DND-41 (cell line): Measurements from ENCODE around the gene PTPRN2.

Experiments used
- ATAC-seq: fragments of 200-7000 bp; cut with Tn5 transposase; 3 replicates; pipeline ENCODE4 v1.9.1; 2021; ENCODE audit warnings: low read depth; ENCODE audit not compliant: insufficient read depth
- DNase-seq: peaks from one replicate; pipeline ENCODE4 v3.0.0-alpha.2; 2020
- H2AFZ ChIP-seq: 2 replicates; pipeline ENCODE4 v1.6.0; 2012; ENCODE audit warnings: low read depth, low read length
- H3K27ac ChIP-seq: 2 replicates; pipeline ENCODE4 v1.5.1; 2012; ENCODE audit warnings: low read length, inconsistent platforms
- H3K27me3 ChIP-seq: fragments of 200-600 bp; sonication (generic); 2 replicates; pipeline ENCODE4 v1.6.0; 2012; ENCODE audit warnings: low read length, mild to moderate bottlenecking, inconsistent platforms; ENCODE audit not compliant: insufficient read depth, poor library complexity
- H3K36me3 ChIP-seq: 2 replicates; pipeline ENCODE4 v1.5.1; 2012; ENCODE audit warnings: low read length, inconsistent platforms; ENCODE audit not compliant: insufficient read depth
- H3K4me1 ChIP-seq: 2 replicates; pipeline ENCODE4 v1.5.1; 2012; ENCODE audit warnings: mild to moderate bottlenecking, low read length; ENCODE audit not compliant: insufficient read depth
- H3K4me2 ChIP-seq: 2 replicates; pipeline ENCODE4 v1.6.0; 2012; ENCODE audit warnings: mild to moderate bottlenecking, moderate library complexity, low read length, inconsistent platforms; ENCODE audit not compliant: insufficient read depth
- H3K4me3 ChIP-seq, 2 experiments: fragments of 200-600 bp in 1 of 2; shearing (Covaris generic) in 1 of 2; 2 replicates each; pipeline ENCODE4 v1.5.1; 2012 to 2016; ENCODE audit warnings: inconsistent platforms in 2 of 2, low read length in 2 of 2, mild to moderate bottlenecking in 2 of 2, low read depth in 1 of 2, moderate library complexity in 1 of 2
- H3K79me2 ChIP-seq: 2 replicates; pipeline ENCODE4 v1.6.0; 2012; ENCODE audit warnings: low read length, inconsistent platforms; ENCODE audit not compliant: insufficient read depth
- H3K9ac ChIP-seq: 2 replicates; pipeline ENCODE4 v1.6.0; 2012; ENCODE audit warnings: low read depth, mild to moderate bottlenecking, inconsistent platforms, low read length, moderate library complexity
- H3K9me3 ChIP-seq: 2 replicates; pipeline ENCODE4 v1.5.1; 2012; ENCODE audit warnings: low read length, moderate library complexity, mild to moderate bottlenecking, inconsistent platforms; ENCODE audit not compliant: insufficient read depth, severe bottlenecking
- H4K20me1 ChIP-seq: 2 replicates; pipeline ENCODE4 v1.6.0; 2012; ENCODE audit warnings: low read length; ENCODE audit not compliant: insufficient read depth
- EZH2 ChIP-seq: IDR thresholded peaks from 3 replicates; pipeline ENCODE4 v1.6.1; 2012; ENCODE audit warnings: borderline replicate concordance, low read depth, mild to moderate bottlenecking, moderate library complexity, low read length, inconsistent platforms; ENCODE audit not compliant: severe bottlenecking
- TF ChIP-seq, protein P1 (sequence below): IDR thresholded peaks from 2 replicates; pipeline ENCODE4 v1.5.1; 2012; ENCODE audit warnings: borderline replicate concordance, low read length, moderate library complexity, mild to moderate bottlenecking; ENCODE audit not compliant: poor library complexity, severe bottlenecking; ENCODE audit errors: extremely low read depth

Gene PTPRN2

DNA sequence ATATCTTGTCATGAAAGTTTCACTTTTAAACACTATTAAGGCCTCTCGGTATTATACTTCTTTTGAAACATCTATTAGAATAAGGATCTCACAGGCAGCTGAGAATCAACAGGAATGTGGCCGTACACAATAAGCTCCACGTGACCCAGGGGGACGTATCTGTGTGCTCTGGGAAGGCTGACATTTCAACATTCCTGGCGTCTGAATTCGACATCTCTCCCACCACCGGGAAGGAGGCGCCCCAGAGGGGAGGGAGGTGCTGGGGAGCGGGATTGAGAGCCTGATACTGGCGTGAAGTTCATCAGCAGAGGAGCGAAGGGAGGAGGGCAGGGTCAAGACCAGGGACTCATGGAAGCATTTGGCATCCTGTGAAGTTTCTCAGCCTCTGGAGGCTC is 849.6 kb downstream of the PTPRN2 start:
- H3K27ac ChIP-seq, result no peak overlapping the region
- H3K4me2 ChIP-seq, result no peak overlapping the region
- no peaks in the 10 kb centered on the region for H4K20me1 ChIP-seq
- H3K27me3 ChIP-seq, result no peaks in the 10 kb centered on the region
- H3K79me2 ChIP-seq, result no peaks in the 10 kb centered on the region
- H3K36me3 ChIP-seq, result no peaks in the 10 kb centered on the region
- TF ChIP-seq, protein P1, sequence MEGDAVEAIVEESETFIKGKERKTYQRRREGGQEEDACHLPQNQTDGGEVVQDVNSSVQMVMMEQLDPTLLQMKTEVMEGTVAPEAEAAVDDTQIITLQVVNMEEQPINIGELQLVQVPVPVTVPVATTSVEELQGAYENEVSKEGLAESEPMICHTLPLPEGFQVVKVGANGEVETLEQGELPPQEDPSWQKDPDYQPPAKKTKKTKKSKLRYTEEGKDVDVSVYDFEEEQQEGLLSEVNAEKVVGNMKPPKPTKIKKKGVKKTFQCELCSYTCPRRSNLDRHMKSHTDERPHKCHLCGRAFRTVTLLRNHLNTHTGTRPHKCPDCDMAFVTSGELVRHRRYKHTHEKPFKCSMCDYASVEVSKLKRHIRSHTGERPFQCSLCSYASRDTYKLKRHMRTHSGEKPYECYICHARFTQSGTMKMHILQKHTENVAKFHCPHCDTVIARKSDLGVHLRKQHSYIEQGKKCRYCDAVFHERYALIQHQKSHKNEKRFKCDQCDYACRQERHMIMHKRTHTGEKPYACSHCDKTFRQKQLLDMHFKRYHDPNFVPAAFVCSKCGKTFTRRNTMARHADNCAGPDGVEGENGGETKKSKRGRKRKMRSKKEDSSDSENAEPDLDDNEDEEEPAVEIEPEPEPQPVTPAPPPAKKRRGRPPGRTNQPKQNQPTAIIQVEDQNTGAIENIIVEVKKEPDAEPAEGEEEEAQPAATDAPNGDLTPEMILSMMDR, result no peak
- TF ChIP-seq EZH2, result no peak
- no peak overlapping the region for H3K9ac ChIP-seq
- no peaks in the 10 kb centered on the region for H3K4me1 ChIP-seq
- no peak overlapping the region for H3K4me3 ChIP-seq
- DNase-seq (no peak), ATAC-seq (no peak)
- H3K9me3 ChIP-seq, result no peaks in the 10 kb centered on the region
- no peak overlapping the region for H2AFZ ChIP-seq

DNA sequence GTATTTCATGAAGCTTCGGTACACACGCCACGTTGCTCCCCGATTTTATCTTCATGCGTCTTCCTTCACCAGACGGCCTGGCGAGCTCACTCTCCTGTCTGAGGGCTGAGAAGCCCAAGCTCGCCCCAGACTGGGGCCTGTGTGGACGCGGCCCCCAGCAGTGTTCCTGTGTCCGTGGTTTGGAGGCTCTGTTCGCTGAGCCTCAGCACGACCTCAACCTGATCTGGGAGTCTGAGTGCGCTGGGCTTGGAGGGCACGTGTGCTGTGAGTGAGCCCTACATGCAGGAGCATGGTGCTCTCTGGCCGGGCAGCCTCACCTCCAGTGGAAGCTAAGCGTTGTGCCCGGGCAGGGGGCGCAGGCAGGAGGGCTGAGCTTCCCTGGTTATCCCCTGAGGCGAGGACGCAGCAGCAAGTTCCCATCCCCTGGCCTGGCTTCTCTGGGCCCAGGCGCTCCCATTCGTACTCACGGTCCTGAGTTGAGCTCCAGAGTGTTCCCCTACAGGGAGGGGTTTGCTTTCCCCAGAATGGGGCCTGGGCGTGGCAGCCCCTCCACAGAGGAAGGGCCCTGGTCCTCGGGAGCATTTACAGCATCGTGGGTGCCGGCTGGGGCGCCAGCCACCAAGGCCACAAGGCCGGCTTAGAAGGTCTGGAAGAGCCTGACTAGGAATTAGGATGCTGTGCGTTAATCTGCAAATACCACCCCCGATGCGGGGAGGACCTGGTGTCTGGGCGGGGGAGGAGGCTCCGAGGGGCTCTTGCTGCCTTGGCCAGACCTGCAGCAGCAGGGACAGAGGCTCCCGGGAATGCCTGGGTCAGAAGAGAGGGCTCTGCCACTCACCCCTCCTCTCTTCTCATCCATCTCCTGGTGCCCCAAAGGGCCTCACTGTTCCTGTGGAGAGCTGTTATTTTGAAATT is 850.2 kb downstream of the PTPRN2 start:
- Histone ChIP-seq H3K9me3 (no peaks in the 10 kb centered on the region), H2AFZ (no peak overlapping the region), H3K4me3 (no peak overlapping the region), H3K4me1 (no peaks in the 10 kb centered on the region), H3K4me2 (no peak overlapping the region), H3K79me2 (no peaks in the 10 kb centered on the region), H3K9ac (no peak overlapping the region), H3K27ac (no peak overlapping the region), H3K27me3 (no peaks in the 10 kb centered on the region), H3K36me3 (no peaks in the 10 kb centered on the region), H4K20me1 (no peaks in the 10 kb centered on the region)
- ATAC-seq (no peak; the same call in 2 of the 3 replicates), DNase-seq (no peak)
- TF ChIP-seq, protein P1, result no peak
- TF ChIP-seq EZH2, result no peak

DNA sequence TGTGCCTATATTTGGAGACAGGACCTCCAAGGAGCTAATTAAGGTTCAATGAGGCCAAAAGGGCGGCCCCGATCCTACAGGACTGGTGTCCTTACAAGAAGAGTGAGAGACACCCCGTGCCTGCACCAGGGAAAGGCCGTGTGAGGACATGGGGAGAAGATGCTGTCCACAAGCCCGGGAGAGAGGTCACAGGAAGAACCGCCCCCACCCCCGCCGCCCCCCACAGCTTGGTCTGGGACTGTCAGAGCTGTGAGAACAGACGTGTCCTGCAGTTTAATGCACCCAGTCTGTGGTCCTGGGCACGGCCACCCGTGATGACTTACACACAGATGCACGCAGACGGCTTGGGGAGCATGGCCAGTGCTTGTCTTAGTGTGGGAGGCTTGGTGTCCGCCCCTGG is 851.3 kb downstream of the PTPRN2 start:
- ATAC-seq (no peak), DNase-seq (no peak)
- TF ChIP-seq EZH2, result no peak
- TF ChIP-seq, protein P1, result no peak
- no peaks in the 10 kb centered on the region for H3K36me3 ChIP-seq
- H2AFZ ChIP-seq, result no peak overlapping the region
- no peaks in the 10 kb centered on the region for H3K27me3 ChIP-seq
- no peak overlapping the region for H3K4me3 ChIP-seq
- H3K9ac ChIP-seq, result no peak overlapping the region
- H3K4me1 ChIP-seq, result no peaks in the 10 kb centered on the region
- no peak overlapping the region for H3K27ac ChIP-seq
- H3K4me2 ChIP-seq, result no peak overlapping the region
- H3K9me3 ChIP-seq, result no peaks in the 10 kb centered on the region
- H3K79me2 ChIP-seq, result no peaks in the 10 kb centered on the region
- no peaks in the 10 kb centered on the region for H4K20me1 ChIP-seq
